DND-41 (cell line): ENCODE measurements around the gene CD200.

Source experiments
- EZH2 ChIP-seq: IDR thresholded peaks from 3 replicates; pipeline ENCODE4 v1.6.1; 2012; ENCODE audit warnings: borderline replicate concordance, low read depth, mild to moderate bottlenecking, moderate library complexity, low read length, inconsistent platforms; ENCODE audit not compliant: severe bottlenecking
- TF ChIP-seq, protein P1 (sequence below): IDR thresholded peaks from 2 replicates; pipeline ENCODE4 v1.5.1; 2012; ENCODE audit warnings: borderline replicate concordance, low read length, moderate library complexity, mild to moderate bottlenecking; ENCODE audit not compliant: poor library complexity, severe bottlenecking; ENCODE audit errors: extremely low read depth

- TF ChIP-seq, protein P1, sequence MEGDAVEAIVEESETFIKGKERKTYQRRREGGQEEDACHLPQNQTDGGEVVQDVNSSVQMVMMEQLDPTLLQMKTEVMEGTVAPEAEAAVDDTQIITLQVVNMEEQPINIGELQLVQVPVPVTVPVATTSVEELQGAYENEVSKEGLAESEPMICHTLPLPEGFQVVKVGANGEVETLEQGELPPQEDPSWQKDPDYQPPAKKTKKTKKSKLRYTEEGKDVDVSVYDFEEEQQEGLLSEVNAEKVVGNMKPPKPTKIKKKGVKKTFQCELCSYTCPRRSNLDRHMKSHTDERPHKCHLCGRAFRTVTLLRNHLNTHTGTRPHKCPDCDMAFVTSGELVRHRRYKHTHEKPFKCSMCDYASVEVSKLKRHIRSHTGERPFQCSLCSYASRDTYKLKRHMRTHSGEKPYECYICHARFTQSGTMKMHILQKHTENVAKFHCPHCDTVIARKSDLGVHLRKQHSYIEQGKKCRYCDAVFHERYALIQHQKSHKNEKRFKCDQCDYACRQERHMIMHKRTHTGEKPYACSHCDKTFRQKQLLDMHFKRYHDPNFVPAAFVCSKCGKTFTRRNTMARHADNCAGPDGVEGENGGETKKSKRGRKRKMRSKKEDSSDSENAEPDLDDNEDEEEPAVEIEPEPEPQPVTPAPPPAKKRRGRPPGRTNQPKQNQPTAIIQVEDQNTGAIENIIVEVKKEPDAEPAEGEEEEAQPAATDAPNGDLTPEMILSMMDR, result no peak
- TF ChIP-seq EZH2, result no peak
These were observed 6.7 kb downstream of the CD200 start for GRCh38 chr3:112339609-112340008.
